Measurements from ENCODE around the gene PCDHGA1.

PCDHGA1 gene

GRCh38 chr5:141533897-141534296 is 203.6 kb downstream of the PCDHGA1 start (continued):
- no peak for TF ChIP-seq ZNF677 (tag by site-specific recombination; IDR thresholded peaks at IDR 0.05)
- no peak for TF ChIP-seq ZNF18 (tag by site-specific recombination; IDR thresholded peaks at IDR 0.05)
- no peak for TF ChIP-seq ZSCAN18 (tag by site-specific recombination; IDR thresholded peaks at IDR 0.05)

- POLR2A ChIA-PET = no interaction called here
- CTCF ChIA-PET = interaction anchor here (0.6 to 3.9 kb wide), 7 partner anchors 10 to 122 kb away, joined by 3 to 22 read pairs (median 3); partner anchors contain the start of genes PCDHGA10 and PCDHGA11
Observed at GRCh38 chr5:141534492-141535213, 204.3 kb downstream of the PCDHGA1 start.

GRCh38 chr5:141543053-141543452 is 212.7 kb downstream of the PCDHGA1 start:
- Histone ChIP-seq H3K4me3 (ENCODE audit: low read depth, low read length) (no peak overlapping the region), H3K27ac (ENCODE audit: extremely low read depth, low read depth, low read length) (no peak overlapping the region), H3K36me3 (ENCODE audit: control insufficient read depth in 2 of 2, insufficient read depth in 1 of 2, low read length in 2 of 2) (peaks cover 11 to 16% of the 10 kb centered on the region in 2 experiments), H3K9me3 (ENCODE audit: control insufficient read depth, insufficient read depth, low read depth, low read length) (peaks cover 2% of the 10 kb centered on the region; the same call in 1 of the 2 replicates), H3K4me1 (ENCODE audit: control insufficient read depth, insufficient read depth, low read length) (no peaks in the 10 kb centered on the region)
- CTCF ChIA-PET = interaction anchor here (1.6 to 3.2 kb wide), 3 partner anchors 15 to 21 kb away, joined by 5 to 9 read pairs (median 8); no protein-coding TSS in a partner anchor
- POLR2A ChIA-PET = no interaction called here
- TF ChIP-seq KLF16 (tag by site-specific recombination; IDR thresholded peaks at IDR 0.05) (no peak), ZNF10 (tag by site-specific recombination; IDR thresholded peaks at IDR 0.05) (0 out of 2 replicates have a peak, but pooled peaks have one; percentile 47)

More at GRCh38 chr5:141534492-141535213, 204.3 kb downstream of the PCDHGA1 start:
- Histone ChIP-seq H3K27ac (ENCODE audit: extremely low read depth, low read depth, low read length) (no peak overlapping the region), H3K36me3 (ENCODE audit: control insufficient read depth in 2 of 2, insufficient read depth in 1 of 2, low read length in 2 of 2) (peaks cover 20 to 39% of the 10 kb centered on the region in 2 experiments; a peak in 2 of 3 replicates), H3K4me1 (ENCODE audit: control insufficient read depth, insufficient read depth, low read length) (no peaks in the 10 kb centered on the region), H3K9me3 (ENCODE audit: control insufficient read depth, insufficient read depth, low read depth, low read length) (no peaks in the 10 kb centered on the region), H3K4me3 (ENCODE audit: low read depth, low read length) (no peak overlapping the region)
- no peak for TF ChIP-seq TRIM28 (IDR thresholded peaks at IDR 0.05; ENCODE audit: borderline replicate concordance, low read length)
- TF ChIP-seq ZNF707 (tag by site-specific recombination; IDR thresholded peaks at IDR 0.05) = no peak
- no peak for TF ChIP-seq ZNF549 (tag by site-specific recombination; IDR thresholded peaks at IDR 0.05)
- TF ChIP-seq ZNF148 (tag by site-specific recombination; IDR thresholded peaks at IDR 0.05; ENCODE audit: borderline replicate concordance) = no peak
- no peak for TF ChIP-seq FEZF1 (tag by site-specific recombination; IDR thresholded peaks at IDR 0.05)
- TF ChIP-seq ZNF350 (tag by site-specific recombination; IDR thresholded peaks at IDR 0.05) = no peak

GRCh38 chr5:141547488-141547887 is 217.2 kb downstream of the PCDHGA1 start:
- ChIA-PET POLR2A (interaction anchor here (0.7 kb wide), 1 partner anchor 16 kb away, joined by 3 read pairs; no protein-coding TSS in a partner anchor), CTCF (interaction anchor here (0.6 to 1.9 kb wide), 9 partner anchors 10 to 313 kb away, joined by 3 to 7 read pairs (median 4); partner anchors contain the start of genes PCDHGA11 and PCDHGA2)
- peaks cover 14 to 31% of the 10 kb centered on the region in 2 experiments for H3K36me3 ChIP-seq (ENCODE audit: control insufficient read depth in 2 of 2, insufficient read depth in 1 of 2, low read length in 2 of 2)
- no peak overlapping the region for H3K4me3 ChIP-seq (ENCODE audit: low read depth, low read length)
- peaks cover 2% of the 10 kb centered on the region; the same call in 1 of the 2 replicates for H3K9me3 ChIP-seq (ENCODE audit: control insufficient read depth, insufficient read depth, low read depth, low read length)
- no peak overlapping the region for H3K27ac ChIP-seq (ENCODE audit: extremely low read depth, low read depth, low read length)
- H3K4me1 ChIP-seq (ENCODE audit: control insufficient read depth, insufficient read depth, low read length) = no peaks in the 10 kb centered on the region
- TF ChIP-seq ZNF10 (tag by site-specific recombination; IDR thresholded peaks at IDR 0.05) (no peak), ZNF133 (tag by site-specific recombination; IDR thresholded peaks at IDR 0.05) (peak; percentile 98), HOXD13 (CRISPR knock-in tag; IDR thresholded peaks at IDR 0.05; ENCODE audit: borderline replicate concordance) (no peak), ZNF677 (tag by site-specific recombination; IDR thresholded peaks at IDR 0.05) (no peak), FEZF1 (tag by site-specific recombination; IDR thresholded peaks at IDR 0.05) (no peak), ZNF112 (tag by site-specific recombination; IDR thresholded peaks at IDR 0.05) (no peak), ZNF660 (tag by site-specific recombination; IDR thresholded peaks at IDR 0.05) (no peak), IKZF3 (tag by site-specific recombination; IDR thresholded peaks at IDR 0.05) (no peak), ZBTB11 (tag by site-specific recombination; conservative IDR thresholded peaks at IDR 0.05; ENCODE audit: low read depth) (no peak), SETDB1 (IDR thresholded peaks at IDR 0.05; ENCODE audit: insufficient read length, low read length) (peak; percentile 63), ZNF785 (tag by site-specific recombination; IDR thresholded peaks at IDR 0.05) (no peak)
